DMS153 treated with DMSO at 0.1 percent for 48 hours (cell line): Measurements from ENCODE around the gene PASK.
"Not testable (repeated sequence)": the region's sequence is repeated elsewhere in the genome, so short reads cannot be mapped to it uniquely, and the experiment has no call there.

ENCODE experiments used
- DNase-seq: peaks from one replicate; lab custom pipeline; 2025; ENCODE audit not compliant: unreplicated experiment; lab: John Stamatoyannopoulos, UW

The PASK gene

GRCh38 chr2:241148891-241149674 is at the start of gene PASK:
TSS of gene PASK (minus strand) at chr2:241149472. CDS start at chr2:241143032, 6,440 bp downstream.
- peak; percentile 96 for DNase-seq

- DNase-seq = no peak
These were observed 49.4 kb upstream of the PASK start for GRCh38 chr2:241198381-241199279.

- DNase-seq = no peak
These were observed 48.7 kb upstream of the PASK start for GRCh38 chr2:241197947-241198346.

- DNase-seq = not testable (repeated sequence)
These were observed 48.0 kb upstream of the PASK start for GRCh38 chr2:241197246-241197645.

GRCh38 chr2:241195506-241196130 is 46.3 kb upstream of the PASK start:
- DNase-seq = no peak

- DNase-seq = no peak
These were observed 45.5 kb upstream of the PASK start for GRCh38 chr2:241194811-241195210.

GRCh38 chr2:241193271-241193670 is 44.0 kb upstream of the PASK start:
- DNase-seq = no peak

GRCh38 chr2:241191081-241191480 is 41.8 kb upstream of the PASK start:
- no peak for DNase-seq

- DNase-seq = no peak
These were observed 41.2 kb upstream of the PASK start for GRCh38 chr2:241190291-241190981.

GRCh38 chr2:241189856-241190201 is 40.6 kb upstream of the PASK start:
- no peak for DNase-seq

GRCh38 chr2:241189093-241189855 is 40.0 kb upstream of the PASK start:
- DNase-seq = no peak

GRCh38 chr2:241188361-241189092 is 39.3 kb upstream of the PASK start, which contains the start of gene ANO7:
TSS of gene ANO7 (plus strand) at chr2:241188677. CDS start at chr2:241190064, 1,387 bp downstream.
- peak; percentile 3 for DNase-seq

GRCh38 chr2:241187918-241188234 is 38.6 kb upstream of the PASK start:
- DNase-seq = no peak

GRCh38 chr2:241187101-241187917 is 38.0 kb upstream of the PASK start:
- DNase-seq = no peak

- DNase-seq = no peak
These were observed 36.7 kb upstream of the PASK start for GRCh38 chr2:241185961-241186360.

- DNase-seq = no peak
These were observed 35.6 kb upstream of the PASK start for GRCh38 chr2:241184901-241185300.

- DNase-seq = no peak
These were observed 33.9 kb upstream of the PASK start for GRCh38 chr2:241183221-241183620.

- DNase-seq = no peak
These were observed 33.4 kb upstream of the PASK start for GRCh38 chr2:241182531-241183133.
